Esophagus squamous epithelium (tissue), 5 donors: ENCODE results near the gene STAT6. TPM values are rescaled to one million over a fixed set of nuclear protein-coding genes. Genes with fewer than 3 reads are reported as not detected.
A peak's percentile ranks its signal among the peaks of the same experiment; 100 is the strongest.

ENCODE experiments used
- DNase-seq: peaks from one replicate; lab custom pipeline; 2025; lab: John Stamatoyannopoulos, UW
- H3K27ac ChIP-seq, 4 donors: fragments of 200-600 bp; sonication (generic); one replicate each; pipeline ENCODE4 v1.5.1; 2016 to 2019; ENCODE audit warnings: mild to moderate bottlenecking in 1 of 4
- H3K27me3 ChIP-seq, 4 donors: fragments of 200-600 bp; sonication (generic); 1 replicate in 3 of 4; 2 replicates in 1 of 4; pipeline versions ENCODE4 v1.5.1 to v1.6.0; 2017 to 2021; ENCODE audit warnings: antibody characterized with exemption in 1 of 4
- H3K36me3 ChIP-seq, 3 donors: fragments of 200-600 bp; sonication (generic); one replicate each; pipeline ENCODE4 v1.5.1; 2016 to 2019
- H3K4me1 ChIP-seq, 3 donors: fragments of 200-600 bp; sonication (generic); one replicate each; pipeline ENCODE4 v1.5.1; 2017 to 2019
- H3K4me3 ChIP-seq, 4 donors: fragments of 200-600 bp; sonication (generic); 1 replicate in 3 of 4; 2 replicates in 1 of 4; pipeline ENCODE4 v1.5.1; 2016 to 2019; ENCODE audit warnings: mild to moderate bottlenecking in 2 of 4, moderate library complexity in 1 of 4
- H3K9me3 ChIP-seq, 3 donors: fragments of 200-600 bp; sonication (generic); one replicate each; pipeline ENCODE4 v1.5.1; 2016 to 2019
- CTCF ChIP-seq, 6 experiments: fragments of 450-650 bp in 4 of 6; fragments of 200-600 bp in 2 of 6; sonication (generic) in 2 of 6; IDR thresholded peaks; one replicate each; pipeline ENCODE4 v1.5.1; 2016 to 2019; ENCODE audit warnings: antibody characterized with exemption in 6 of 6, mild to moderate bottlenecking in 4 of 6, moderate library complexity in 4 of 6
- POLR2A ChIP-seq, 4 donors: fragments of 450-650 bp; IDR thresholded peaks; one replicate each; pipeline ENCODE4 v1.6.1; 2017; ENCODE audit warnings: antibody characterized with exemption in 4 of 4, mild to moderate bottlenecking in 4 of 4, moderate library complexity in 3 of 4
- WGBS, 2 donors: methylation state at CpG; one replicate each; pipeline ENCODE4 v1.1.5; 2018; 5-methylcytosine and 5-hydroxymethylcytosine counted together
- intact Hi-C: fragments of 100-400 bp; cut with DNase I; formaldehyde crosslinking; loops from one replicate; pipeline ENCODE4 v1.15.0; 2022
- total RNA-seq, 4 donors: library from RNA; depleted of rRNA; stranded (reverse); fragments of >200 nt; gene quantifications; one replicate each; pipeline ENCODE4 v1.1.0, GENCODE V29; 2016
- donor health status: DM: yes; HTN: yes; CAD: no.

The STAT6 gene
- total RNA-seq, 4 donors from 2014 or later = 72.7 to 138 (median 102) TPM

- peaks cover 9 to 81% (median 11%) of the 10 kb centered on the region in 3 donors for H3K36me3 ChIP-seq
- H3K9me3 ChIP-seq = no peaks in the 10 kb centered on the region
- H3K27me3 ChIP-seq = no peaks in the 10 kb centered on the region
- peak overlapping the region; percentile 65 to 94 (median 82) for H3K27ac ChIP-seq
- peak overlapping the region in 1 of 4 donors; percentile 17 for H3K4me3 ChIP-seq
- intact Hi-C loops = no loop called here
- H3K4me1 ChIP-seq = peaks cover 31 to 90% (median 69%) of the 10 kb centered on the region in 3 donors
- WGBS, 2 donors = 44% methylated on average over 8 to 11 of the region's 13 CpGs
- no peak for DNase-seq
- TF ChIP-seq CTCF (IDR thresholded peaks at IDR 0.05) (no peak), POLR2A (IDR thresholded peaks at IDR 0.05) (no peak)
Observed at GRCh38 chr12:57149245-57149900, 38.2 kb upstream of the STAT6 start.

GRCh38 chr12:57148469-57149244, 37.5 kb upstream of the STAT6 start:
- peak overlapping the region; percentile 65 to 94 (median 82) for H3K27ac ChIP-seq
- peaks cover 9 to 81% (median 9%) of the 10 kb centered on the region in 3 donors for H3K36me3 ChIP-seq
- WGBS, 2 donors = 66 to 68% methylated on average over 3 to 4 of the region's 4 CpGs
- intact Hi-C loops = no loop called here
- TF ChIP-seq CTCF (IDR thresholded peaks at IDR 0.05) (no peak), POLR2A (IDR thresholded peaks at IDR 0.05) (no peak)
- DNase-seq = no peak
- peaks cover 31 to 90% (median 69%) of the 10 kb centered on the region in 3 donors for H3K4me1 ChIP-seq
- H3K27me3 ChIP-seq = no peaks in the 10 kb centered on the region
- H3K4me3 ChIP-seq = peak overlapping the region in 1 of 4 donors; percentile 17
- H3K9me3 ChIP-seq = no peaks in the 10 kb centered on the region

GRCh38 chr12:57146961-57147944, 36.1 kb upstream of the STAT6 start, which contains the start of gene LRP1-AS:
Gene LRP1-AS (minus strand): TSS chr12:57147619.
- peaks cover 22 to 86% (median 56%) of the 10 kb centered on the region in 3 donors for H3K4me1 ChIP-seq
- no peak for DNase-seq
- peak within 1 kb of the TSS; percentile 65 to 94 (median 82) for H3K27ac ChIP-seq
- H3K27me3 ChIP-seq = no peaks in the 10 kb centered on the region
- no peak within 1 kb of the TSS for H3K4me3 ChIP-seq
- WGBS, 2 donors = 60 to 68% methylated on average over 3 to 6 of the region's 8 CpGs
- intact Hi-C loops = no loop called here
- H3K36me3 ChIP-seq = peaks cover 15 to 87% (median 23%) of the 10 kb centered on the region in 3 donors
- TF ChIP-seq CTCF (IDR thresholded peaks at IDR 0.05) (no peak), POLR2A (IDR thresholded peaks at IDR 0.05) (no peak)
- no peaks in the 10 kb centered on the region for H3K9me3 ChIP-seq

- intact Hi-C loops = no loop called here
- no peak for DNase-seq
- Histone ChIP-seq H3K27ac (peak overlapping the region; percentile 11 to 87 (median 48)), H3K4me3 (no peak overlapping the region), H3K9me3 (no peaks in the 10 kb centered on the region), H3K27me3 (no peaks in the 10 kb centered on the region), H3K4me1 (peaks cover 13 to 79% (median 44%) of the 10 kb centered on the region in 3 donors), H3K36me3 (peaks cover 22 to 99% (median 35%) of the 10 kb centered on the region in 3 donors)
- TF ChIP-seq POLR2A (IDR thresholded peaks at IDR 0.05) = no peak
- 50 to 56% methylated on average over 2 of the region's 2 CpGs for WGBS, 2 donors
Observed at GRCh38 chr12:57146092-57146491, 34.9 kb upstream of the STAT6 start.
